Measurements from ENCODE around the gene ADAMTS2.
"Not testable (repeated sequence)": the region's sequence is repeated elsewhere in the genome, so short reads cannot be mapped to it uniquely, and the experiment has no call there.

The ADAMTS2 gene

GRCh38 chr5:179292681-179293635, 52.3 kb downstream of the ADAMTS2 start:
- ATAC-seq (no peak), DNase-seq (no peak)
- peaks cover 8% of the 10 kb centered on the region for H3K27me3 Mint-ChIP-seq
- no peaks in the 10 kb centered on the region for H3K9me3 Mint-ChIP-seq
- H3K4me1 Mint-ChIP-seq, result no peaks in the 10 kb centered on the region
- no peak overlapping the region for H3K27ac Mint-ChIP-seq
- no peak overlapping the region for H3K4me3 Mint-ChIP-seq

- no peak for ATAC-seq
- DNase-seq, result no peak
- no peak overlapping the region for H3K4me3 Mint-ChIP-seq
- H3K9me3 Mint-ChIP-seq, result no peaks in the 10 kb centered on the region
- no peaks in the 10 kb centered on the region for H3K4me1 Mint-ChIP-seq
- no peak overlapping the region for H3K27ac Mint-ChIP-seq
- H3K27me3 Mint-ChIP-seq, result peaks cover 8% of the 10 kb centered on the region
These were observed 53.1 kb downstream of the ADAMTS2 start for GRCh38 chr5:179292202-179292601.

GRCh38 chr5:179290681-179291540, 54.4 kb downstream of the ADAMTS2 start:
- DNase-seq (no peak), ATAC-seq (no peak)
- no peaks in the 10 kb centered on the region for H3K9me3 Mint-ChIP-seq
- H3K4me3 Mint-ChIP-seq, result no peak overlapping the region
- no peak overlapping the region for H3K27ac Mint-ChIP-seq
- H3K27me3 Mint-ChIP-seq, result peaks cover 6% of the 10 kb centered on the region
- no peaks in the 10 kb centered on the region for H3K4me1 Mint-ChIP-seq

- H3K9me3 Mint-ChIP-seq, result no peaks in the 10 kb centered on the region
- ATAC-seq, result no peak
- no peaks in the 10 kb centered on the region for H3K4me1 Mint-ChIP-seq
- H3K27ac Mint-ChIP-seq, result no peak overlapping the region
- H3K27me3 Mint-ChIP-seq, result no peaks in the 10 kb centered on the region
- DNase-seq, result no peak
- H3K4me3 Mint-ChIP-seq, result no peak overlapping the region
These were observed 55.4 kb downstream of the ADAMTS2 start for GRCh38 chr5:179289756-179290385.

- Mint-ChIP-seq H3K4me1 (no peaks in the 10 kb centered on the region), H3K4me3 (no peak overlapping the region), H3K27ac (no peak overlapping the region), H3K27me3 (no peaks in the 10 kb centered on the region), H3K9me3 (no peaks in the 10 kb centered on the region)
- ATAC-seq, result no peak
- no peak for DNase-seq
These were observed 56.5 kb downstream of the ADAMTS2 start for GRCh38 chr5:179288809-179289185.

- Mint-ChIP-seq H3K27ac (no peak overlapping the region), H3K9me3 (no peaks in the 10 kb centered on the region), H3K4me1 (no peaks in the 10 kb centered on the region), H3K4me3 (no peak overlapping the region), H3K27me3 (no peaks in the 10 kb centered on the region)
- no peak for ATAC-seq
- no peak for DNase-seq
These were observed 57.0 kb downstream of the ADAMTS2 start for GRCh38 chr5:179288101-179288808.

GRCh38 chr5:179287631-179288030, 57.6 kb downstream of the ADAMTS2 start:
- no peak for DNase-seq
- Mint-ChIP-seq H3K27me3 (no peaks in the 10 kb centered on the region), H3K4me3 (no peak overlapping the region), H3K4me1 (no peaks in the 10 kb centered on the region), H3K27ac (peak overlapping the region in 1 of 2 donors; percentile 33), H3K9me3 (no peaks in the 10 kb centered on the region)
- peak; percentile 15 for ATAC-seq

- Mint-ChIP-seq H3K4me3 (no peak overlapping the region), H3K27ac (no peak overlapping the region), H3K9me3 (no peaks in the 10 kb centered on the region), H3K27me3 (no peaks in the 10 kb centered on the region), H3K4me1 (no peaks in the 10 kb centered on the region)
- ATAC-seq (peak; percentile 37), DNase-seq (no peak)
These were observed 58.2 kb downstream of the ADAMTS2 start for GRCh38 chr5:179287071-179287470.

GRCh38 chr5:179285776-179286162, 59.5 kb downstream of the ADAMTS2 start:
- H3K27me3 Mint-ChIP-seq, H3K4me1 Mint-ChIP-seq, H3K27ac Mint-ChIP-seq, H3K4me3 Mint-ChIP-seq, ATAC-seq, DNase-seq, H3K9me3 Mint-ChIP-seq: not testable (repeated sequence)

- Mint-ChIP-seq H3K27ac (no peak overlapping the region), H3K27me3 (no peaks in the 10 kb centered on the region), H3K4me1 (no peaks in the 10 kb centered on the region), H3K9me3 (no peaks in the 10 kb centered on the region), H3K4me3 (no peak overlapping the region)
- DNase-seq (no peak), ATAC-seq (no peak)
These were observed 60.3 kb downstream of the ADAMTS2 start for GRCh38 chr5:179284751-179285631.

GRCh38 chr5:179283908-179284307, 61.4 kb downstream of the ADAMTS2 start:
- not testable (repeated sequence) for H3K4me1 Mint-ChIP-seq, DNase-seq, H3K9me3 Mint-ChIP-seq, H3K27me3 Mint-ChIP-seq, ATAC-seq, H3K27ac Mint-ChIP-seq, H3K4me3 Mint-ChIP-seq

- Mint-ChIP-seq H3K4me1 (no peaks in the 10 kb centered on the region), H3K4me3 (no peak overlapping the region), H3K9me3 (no peaks in the 10 kb centered on the region), H3K27me3 (no peaks in the 10 kb centered on the region), H3K27ac (no peak overlapping the region)
- no peak for DNase-seq
- no peak for ATAC-seq
These were observed 63.6 kb downstream of the ADAMTS2 start for GRCh38 chr5:179281694-179282093.

GRCh38 chr5:179280095-179280490, 65.2 kb downstream of the ADAMTS2 start:
- peak; percentile 18 for ATAC-seq
- H3K27me3 Mint-ChIP-seq, result no peaks in the 10 kb centered on the region
- no peak overlapping the region for H3K27ac Mint-ChIP-seq
- H3K4me1 Mint-ChIP-seq, result no peaks in the 10 kb centered on the region
- no peak for DNase-seq
- no peaks in the 10 kb centered on the region for H3K9me3 Mint-ChIP-seq
- no peak overlapping the region for H3K4me3 Mint-ChIP-seq

GRCh38 chr5:179279347-179280094, 65.7 kb downstream of the ADAMTS2 start:
- Mint-ChIP-seq H3K9me3 (no peaks in the 10 kb centered on the region), H3K4me1 (no peaks in the 10 kb centered on the region), H3K27me3 (no peaks in the 10 kb centered on the region), H3K4me3 (no peak overlapping the region), H3K27ac (peak overlapping the region in 1 of 2 donors; percentile 54)
- DNase-seq (no peak), ATAC-seq (peak; percentile 34)
